ENCODE measurements around the gene DENND1A.

DNA sequence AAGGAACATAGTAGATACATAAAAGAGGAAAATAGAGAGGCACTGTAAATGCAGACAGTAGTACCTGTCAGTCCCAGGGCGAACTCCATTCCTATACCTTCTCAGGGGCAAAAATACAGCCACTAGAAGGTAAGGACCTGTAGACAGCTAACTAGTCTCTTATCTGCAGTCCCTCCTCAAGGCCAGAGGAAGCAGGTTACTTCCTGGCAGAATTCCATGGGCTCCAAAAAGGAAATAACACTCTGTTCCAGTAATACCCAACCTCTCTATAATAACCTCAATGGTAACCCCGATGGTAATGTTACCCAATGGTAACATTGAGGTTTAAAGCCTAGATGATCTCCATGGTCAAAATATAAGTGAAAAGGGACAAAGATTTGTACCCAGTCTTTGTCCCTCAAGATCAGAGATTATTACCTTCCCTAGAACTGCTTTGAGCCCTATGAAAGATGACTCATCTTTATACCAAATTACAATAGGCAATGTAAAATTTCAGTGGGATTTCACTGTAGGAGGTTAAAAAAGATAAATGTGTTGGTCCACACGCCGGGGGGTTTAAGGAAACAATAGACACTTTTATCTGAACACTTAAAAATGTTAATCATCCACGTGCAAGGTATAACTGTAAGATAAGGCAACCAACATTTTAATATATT, 113.0 kb downstream of the DENND1A start:
- TF ChIP-seq, protein P1, sequence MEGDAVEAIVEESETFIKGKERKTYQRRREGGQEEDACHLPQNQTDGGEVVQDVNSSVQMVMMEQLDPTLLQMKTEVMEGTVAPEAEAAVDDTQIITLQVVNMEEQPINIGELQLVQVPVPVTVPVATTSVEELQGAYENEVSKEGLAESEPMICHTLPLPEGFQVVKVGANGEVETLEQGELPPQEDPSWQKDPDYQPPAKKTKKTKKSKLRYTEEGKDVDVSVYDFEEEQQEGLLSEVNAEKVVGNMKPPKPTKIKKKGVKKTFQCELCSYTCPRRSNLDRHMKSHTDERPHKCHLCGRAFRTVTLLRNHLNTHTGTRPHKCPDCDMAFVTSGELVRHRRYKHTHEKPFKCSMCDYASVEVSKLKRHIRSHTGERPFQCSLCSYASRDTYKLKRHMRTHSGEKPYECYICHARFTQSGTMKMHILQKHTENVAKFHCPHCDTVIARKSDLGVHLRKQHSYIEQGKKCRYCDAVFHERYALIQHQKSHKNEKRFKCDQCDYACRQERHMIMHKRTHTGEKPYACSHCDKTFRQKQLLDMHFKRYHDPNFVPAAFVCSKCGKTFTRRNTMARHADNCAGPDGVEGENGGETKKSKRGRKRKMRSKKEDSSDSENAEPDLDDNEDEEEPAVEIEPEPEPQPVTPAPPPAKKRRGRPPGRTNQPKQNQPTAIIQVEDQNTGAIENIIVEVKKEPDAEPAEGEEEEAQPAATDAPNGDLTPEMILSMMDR (conservative IDR thresholded peaks at IDR 0.05; ENCODE audit: low read depth in 2 of 2), result no peak
- TF ChIP-seq, protein P2, sequence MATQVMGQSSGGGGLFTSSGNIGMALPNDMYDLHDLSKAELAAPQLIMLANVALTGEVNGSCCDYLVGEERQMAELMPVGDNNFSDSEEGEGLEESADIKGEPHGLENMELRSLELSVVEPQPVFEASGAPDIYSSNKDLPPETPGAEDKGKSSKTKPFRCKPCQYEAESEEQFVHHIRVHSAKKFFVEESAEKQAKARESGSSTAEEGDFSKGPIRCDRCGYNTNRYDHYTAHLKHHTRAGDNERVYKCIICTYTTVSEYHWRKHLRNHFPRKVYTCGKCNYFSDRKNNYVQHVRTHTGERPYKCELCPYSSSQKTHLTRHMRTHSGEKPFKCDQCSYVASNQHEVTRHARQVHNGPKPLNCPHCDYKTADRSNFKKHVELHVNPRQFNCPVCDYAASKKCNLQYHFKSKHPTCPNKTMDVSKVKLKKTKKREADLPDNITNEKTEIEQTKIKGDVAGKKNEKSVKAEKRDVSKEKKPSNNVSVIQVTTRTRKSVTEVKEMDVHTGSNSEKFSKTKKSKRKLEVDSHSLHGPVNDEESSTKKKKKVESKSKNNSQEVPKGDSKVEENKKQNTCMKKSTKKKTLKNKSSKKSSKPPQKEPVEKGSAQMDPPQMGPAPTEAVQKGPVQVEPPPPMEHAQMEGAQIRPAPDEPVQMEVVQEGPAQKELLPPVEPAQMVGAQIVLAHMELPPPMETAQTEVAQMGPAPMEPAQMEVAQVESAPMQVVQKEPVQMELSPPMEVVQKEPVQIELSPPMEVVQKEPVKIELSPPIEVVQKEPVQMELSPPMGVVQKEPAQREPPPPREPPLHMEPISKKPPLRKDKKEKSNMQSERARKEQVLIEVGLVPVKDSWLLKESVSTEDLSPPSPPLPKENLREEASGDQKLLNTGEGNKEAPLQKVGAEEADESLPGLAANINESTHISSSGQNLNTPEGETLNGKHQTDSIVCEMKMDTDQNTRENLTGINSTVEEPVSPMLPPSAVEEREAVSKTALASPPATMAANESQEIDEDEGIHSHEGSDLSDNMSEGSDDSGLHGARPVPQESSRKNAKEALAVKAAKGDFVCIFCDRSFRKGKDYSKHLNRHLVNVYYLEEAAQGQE (IDR thresholded peaks at IDR 0.05; ENCODE audit: unreplicated experiment), result no peak
- TF ChIP-seq EZH2 (IDR thresholded peaks at IDR 0.05; ENCODE audit: low read depth, unreplicated experiment), result no peak
- no peak for TF ChIP-seq POLR2AphosphoS5 (IDR thresholded peaks at IDR 0.05; ENCODE audit: low read depth)
- TF ChIP-seq, protein P3, sequence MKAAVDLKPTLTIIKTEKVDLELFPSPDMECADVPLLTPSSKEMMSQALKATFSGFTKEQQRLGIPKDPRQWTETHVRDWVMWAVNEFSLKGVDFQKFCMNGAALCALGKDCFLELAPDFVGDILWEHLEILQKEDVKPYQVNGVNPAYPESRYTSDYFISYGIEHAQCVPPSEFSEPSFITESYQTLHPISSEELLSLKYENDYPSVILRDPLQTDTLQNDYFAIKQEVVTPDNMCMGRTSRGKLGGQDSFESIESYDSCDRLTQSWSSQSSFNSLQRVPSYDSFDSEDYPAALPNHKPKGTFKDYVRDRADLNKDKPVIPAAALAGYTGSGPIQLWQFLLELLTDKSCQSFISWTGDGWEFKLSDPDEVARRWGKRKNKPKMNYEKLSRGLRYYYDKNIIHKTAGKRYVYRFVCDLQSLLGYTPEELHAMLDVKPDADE (IDR thresholded peaks at IDR 0.05), result no peak
- TF ChIP-seq STAT1 (IDR thresholded peaks at IDR 0.05; ENCODE audit: unreplicated experiment), result no peak
- no peak for TF ChIP-seq JUNB (IDR thresholded peaks at IDR 0.05; ENCODE audit: unreplicated experiment)
- no peak for TF ChIP-seq EZH2phosphoT487 (IDR thresholded peaks at IDR 0.05; ENCODE audit: unreplicated experiment)
- no peak for TF ChIP-seq CREB1 (CRISPR knock-in tag; IDR thresholded peaks at IDR 0.05; ENCODE audit: low read depth)
- TF ChIP-seq NANOG (IDR thresholded peaks at IDR 0.05; ENCODE audit: borderline replicate concordance), result no peak
- no peak for TF ChIP-seq ZNF114 (CRISPR knock-in tag; IDR thresholded peaks at IDR 0.05)
